Activated T-cell treated with anti-CD3 and anti-CD28 coated beads, Interleukin-2, amount 50 U/mL, for 1 hour (primary cell): Measurements from ENCODE around the gene RNU6-7.

Source experiments
- DNase-seq: peaks from one replicate; pipeline ENCODE4 v3.0.0-alpha.2; 2020

RNU6-7 gene

DNA sequence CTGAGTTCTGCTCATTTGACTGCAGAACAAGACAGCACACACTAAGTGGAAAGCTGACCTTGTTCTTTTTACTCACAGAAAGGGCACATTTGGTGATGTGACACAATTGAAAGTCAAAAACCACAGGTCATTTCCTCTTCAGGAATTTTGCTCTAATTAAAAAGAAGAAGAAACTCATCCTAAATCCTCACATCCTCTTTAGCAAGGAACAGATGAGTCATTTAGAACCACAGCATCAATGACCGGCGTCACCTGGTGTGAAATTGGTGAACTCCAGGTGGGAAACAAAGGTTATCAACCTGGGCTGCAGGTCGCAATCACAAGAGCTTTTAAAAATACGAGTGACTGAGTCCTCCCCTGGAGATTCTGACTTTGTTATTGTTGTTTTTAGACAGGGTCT lies 4.1 kb downstream of the RNU6-7 start:
- no peak for DNase-seq

DNA sequence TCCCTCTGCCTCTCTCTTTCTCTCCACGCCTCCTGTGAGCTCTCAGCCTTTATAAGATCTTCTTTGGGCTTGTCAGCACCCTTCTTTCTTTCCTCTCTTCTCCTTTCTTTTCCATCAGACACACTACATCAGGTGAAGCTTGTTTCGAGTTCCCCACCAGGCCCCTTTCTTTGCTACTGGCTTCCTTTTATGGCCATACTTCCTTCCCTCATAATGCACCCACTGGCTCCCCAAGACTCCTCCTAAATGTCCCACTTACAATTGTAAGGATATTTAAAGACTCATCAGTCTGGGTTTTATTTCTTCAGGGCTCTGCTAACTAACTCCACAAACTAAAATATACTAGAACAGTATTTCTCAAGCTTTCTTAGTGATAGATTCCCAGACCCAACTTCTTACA lies 4.7 kb downstream of the RNU6-7 start:
- DNase-seq, result no peak

DNA sequence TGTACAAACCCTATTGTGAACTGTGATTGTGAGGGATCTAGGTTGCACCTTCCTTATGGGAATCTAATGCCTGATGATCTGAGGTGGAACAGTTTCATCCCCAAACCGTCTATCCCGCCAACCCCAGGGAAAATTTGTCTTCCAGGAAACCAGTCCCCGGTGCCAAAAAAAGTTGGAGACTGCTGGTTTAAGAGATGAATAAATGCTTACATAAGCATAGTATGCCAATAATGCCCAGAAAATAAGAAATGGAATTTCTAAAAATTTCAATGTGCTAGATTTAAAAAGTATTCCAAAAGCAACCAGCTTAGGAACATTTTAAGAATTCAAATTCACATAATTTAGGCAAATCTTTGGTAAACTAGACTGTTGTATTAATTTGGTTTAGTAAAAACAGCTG lies 6.6 kb downstream of the RNU6-7 start:
- DNase-seq, result no peak

DNA sequence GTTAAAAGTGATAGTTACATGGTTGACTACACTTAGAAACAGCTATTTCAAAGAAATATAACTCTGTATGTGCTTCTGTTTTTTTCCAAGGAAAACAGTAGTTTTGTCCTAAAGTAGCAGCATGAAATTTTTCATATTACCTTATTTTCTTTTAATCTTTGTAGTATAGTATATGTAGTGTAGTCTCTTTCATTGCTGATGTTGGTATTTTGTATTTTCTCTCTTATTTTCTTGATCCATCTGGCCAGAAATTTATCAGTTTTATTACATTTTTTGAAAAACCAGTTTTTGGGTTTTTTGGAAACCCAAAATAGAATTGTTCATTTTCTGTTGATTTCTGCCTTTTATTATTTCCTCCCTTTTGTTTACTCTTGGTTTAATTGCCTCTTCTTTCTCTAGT lies 7.6 kb downstream of the RNU6-7 start:
- no peak for DNase-seq

DNA sequence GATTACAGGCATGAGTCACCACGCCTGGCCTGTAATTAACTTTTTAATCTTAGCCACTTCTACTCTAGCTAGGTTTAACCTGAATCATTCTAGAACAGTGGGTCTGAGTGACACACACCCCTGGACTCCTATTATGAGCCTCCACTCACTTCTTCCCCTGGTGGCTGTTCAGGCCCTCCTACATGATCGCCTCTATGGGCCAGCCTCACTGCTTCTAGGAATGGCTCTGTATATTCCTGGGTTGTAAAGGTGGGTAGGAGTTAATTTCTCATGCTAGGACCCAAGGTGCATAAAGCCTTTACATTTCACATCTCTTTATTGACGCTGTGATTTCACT lies 9.2 kb downstream of the RNU6-7 start:
- DNase-seq, result no peak

DNA sequence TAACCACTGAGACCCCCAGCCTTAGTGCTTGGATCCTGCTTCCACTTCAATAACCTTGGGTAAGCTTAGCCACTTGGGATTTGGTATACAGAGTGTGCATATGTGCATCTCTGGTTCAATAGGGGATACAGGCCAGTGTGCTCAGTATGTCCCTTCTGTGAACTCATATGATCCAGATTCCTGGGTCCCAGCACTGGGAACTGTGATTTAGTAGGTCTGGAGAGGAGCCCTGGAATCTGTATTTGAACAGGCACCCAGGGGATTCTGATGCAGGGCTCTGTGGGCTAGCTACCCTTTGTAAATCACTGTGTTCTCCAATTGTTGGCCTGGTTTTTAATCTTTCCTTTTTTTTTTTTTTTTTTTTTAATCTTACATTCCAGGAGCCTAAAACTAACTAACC lies 11.0 kb downstream of the RNU6-7 start:
- no peak for DNase-seq

DNA sequence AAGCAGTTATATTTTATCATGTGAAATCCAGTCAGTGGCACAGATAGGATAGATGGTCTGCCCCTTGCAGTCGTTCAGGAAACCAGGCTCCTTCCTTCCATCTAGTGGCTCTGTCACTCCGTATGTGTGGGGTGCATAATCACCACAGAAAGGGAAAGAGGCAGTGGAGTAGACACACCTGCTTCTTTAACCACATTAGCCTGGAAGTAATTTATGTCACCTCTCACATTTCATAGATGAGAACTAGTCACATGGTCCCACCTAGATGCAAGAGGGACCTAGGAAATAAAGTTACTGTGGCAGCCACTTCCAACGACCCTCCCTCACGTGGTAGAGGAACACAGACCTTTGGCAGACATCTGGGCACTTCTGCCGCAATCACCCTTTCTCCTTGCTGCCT lies 15.5 kb downstream of the RNU6-7 start:
- no peak for DNase-seq

DNA sequence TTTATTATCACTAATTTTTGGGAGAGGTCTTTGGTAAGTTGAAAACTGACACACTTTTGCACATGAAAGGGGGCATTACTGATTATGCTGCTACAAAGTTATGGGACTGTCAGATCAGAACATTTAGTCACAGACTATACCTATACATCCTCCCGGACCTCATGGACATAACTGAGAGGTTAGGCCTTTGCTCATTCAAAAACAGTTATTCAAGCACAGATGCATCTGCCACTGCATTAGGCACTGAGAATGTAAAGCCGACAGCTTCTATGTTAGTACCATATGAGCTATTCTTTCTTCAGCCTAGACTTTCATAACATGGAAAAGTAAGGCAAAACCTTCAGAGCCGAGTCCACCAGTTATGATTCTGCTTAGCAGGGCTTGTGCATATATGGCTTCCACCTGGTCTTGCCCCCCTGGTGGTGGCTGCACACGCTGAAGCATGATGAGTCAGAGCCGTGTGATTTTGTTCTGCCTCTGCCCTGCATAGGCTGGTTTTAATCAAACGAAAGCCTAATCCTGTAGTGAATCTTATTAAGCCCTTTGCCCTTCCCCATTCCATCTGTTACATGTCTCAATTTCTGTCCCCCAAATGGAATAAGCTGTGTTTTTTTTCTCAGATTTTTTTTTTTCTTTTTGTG lies 23.0 kb downstream of the RNU6-7 start:
- DNase-seq, result peak; percentile 20

DNA sequence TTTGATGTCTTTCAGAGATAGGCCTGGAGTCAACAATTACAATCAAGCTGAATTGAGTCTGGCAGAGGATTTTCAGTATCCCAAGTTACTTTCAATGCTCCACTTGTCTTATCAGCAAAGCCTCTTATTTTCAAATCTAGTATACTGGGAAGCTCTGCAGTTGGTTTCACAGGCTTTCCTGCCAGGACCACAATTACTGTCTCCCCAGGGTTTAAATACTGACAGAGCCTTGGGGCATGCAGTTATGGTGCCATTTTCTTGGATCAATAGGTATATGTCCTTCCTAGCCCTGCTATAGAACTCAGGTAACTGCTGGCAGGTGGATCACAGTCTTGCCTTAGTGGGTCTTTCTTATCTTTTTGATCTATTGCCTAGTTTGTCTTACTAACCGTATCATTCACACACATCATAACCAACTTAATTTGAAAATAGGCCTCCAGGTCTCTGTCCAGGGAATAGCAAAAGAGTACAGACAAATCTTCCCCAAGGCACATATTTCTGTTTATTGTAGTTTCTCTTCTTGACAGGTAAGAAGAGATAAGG lies 23.6 kb downstream of the RNU6-7 start:
- DNase-seq, result no peak

DNA sequence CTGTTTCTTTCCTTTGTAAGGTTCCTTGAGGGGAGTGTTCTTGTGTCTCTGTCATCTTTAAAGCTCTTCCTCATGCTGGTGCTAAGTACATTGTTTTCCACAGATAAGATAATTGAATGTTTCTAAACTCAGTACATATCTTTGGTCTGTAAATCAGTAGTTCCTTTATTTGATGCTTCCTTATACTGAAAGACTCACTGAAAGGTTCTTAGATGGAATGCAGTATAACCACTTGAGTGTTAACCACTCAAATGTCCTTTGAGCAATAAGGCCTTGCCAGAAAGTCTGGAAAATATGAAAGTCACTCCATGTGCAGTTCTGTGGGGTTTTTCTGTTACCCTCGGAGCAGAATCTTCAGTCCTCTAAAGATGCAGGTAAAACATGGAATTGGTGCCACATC lies 24.2 kb downstream of the RNU6-7 start:
- DNase-seq, result no peak

DNA sequence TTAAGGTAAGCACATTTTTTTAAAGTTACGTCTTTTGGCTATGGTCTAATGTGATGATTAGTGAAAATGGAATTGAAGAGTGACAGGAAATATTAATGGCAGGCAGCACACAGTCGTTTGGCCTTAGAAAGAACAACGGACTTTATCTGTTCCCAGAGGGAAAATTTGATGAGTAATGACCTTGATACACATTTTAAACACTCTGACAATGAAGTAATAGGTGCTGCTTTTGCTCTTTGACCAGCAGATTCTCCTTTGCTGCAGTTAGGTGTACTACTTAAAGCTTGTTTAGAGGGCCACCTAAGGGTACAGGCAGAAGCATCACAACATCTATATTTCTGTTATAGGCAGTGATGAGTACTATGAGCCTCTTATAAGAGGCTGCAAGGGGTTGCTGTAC lies 28.3 kb downstream of the RNU6-7 start:
- no peak for DNase-seq

DNA sequence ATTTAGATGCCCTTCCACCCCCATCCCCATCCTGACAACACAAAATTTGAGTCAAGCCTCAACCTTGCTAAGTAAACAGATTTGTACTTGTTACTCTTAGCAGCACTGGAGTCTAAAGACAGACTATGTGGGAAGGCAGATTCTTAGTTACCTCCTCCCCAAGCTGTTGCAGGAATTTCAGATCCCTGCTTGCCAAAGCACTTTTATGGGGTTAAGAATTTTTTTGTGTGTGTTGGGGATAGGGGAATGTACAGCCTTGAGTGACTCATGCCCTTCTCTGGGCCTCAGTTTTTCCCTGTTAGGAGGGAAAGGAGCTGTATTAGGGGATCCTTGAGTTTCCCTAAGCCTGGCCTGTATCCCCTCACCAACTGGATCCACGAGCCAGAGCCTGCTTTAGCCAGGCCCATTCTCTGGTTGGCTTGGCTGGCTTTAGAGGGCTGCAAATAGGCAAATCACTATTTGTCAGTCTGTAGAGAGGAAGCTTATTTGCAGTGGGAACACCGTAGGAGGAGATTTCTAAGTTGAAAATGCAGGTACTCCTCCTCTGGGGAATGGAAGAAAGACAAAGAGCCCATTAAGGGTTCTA lies 28.9 kb downstream of the RNU6-7 start:
- no peak for DNase-seq

DNA sequence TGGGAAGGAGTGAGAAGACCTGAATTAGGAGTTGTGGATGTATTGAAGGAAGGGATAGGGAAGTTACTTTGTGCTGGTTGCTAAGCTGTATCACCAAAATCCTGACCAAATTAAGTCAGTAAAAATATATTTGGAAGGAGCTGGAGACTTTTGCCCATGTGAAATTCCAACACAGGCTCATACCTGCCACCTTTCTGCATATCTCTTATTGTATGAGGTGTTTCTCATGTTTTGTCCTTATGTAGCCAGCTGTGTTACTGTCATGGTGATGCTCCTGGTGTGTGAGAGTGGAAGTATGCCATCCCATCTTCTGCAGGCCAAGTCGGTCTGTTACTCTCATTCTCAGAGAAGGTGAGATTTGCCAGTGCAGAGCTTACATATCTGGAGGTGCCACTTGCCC lies 30.6 kb downstream of the RNU6-7 start:
- DNase-seq, result no peak

DNA sequence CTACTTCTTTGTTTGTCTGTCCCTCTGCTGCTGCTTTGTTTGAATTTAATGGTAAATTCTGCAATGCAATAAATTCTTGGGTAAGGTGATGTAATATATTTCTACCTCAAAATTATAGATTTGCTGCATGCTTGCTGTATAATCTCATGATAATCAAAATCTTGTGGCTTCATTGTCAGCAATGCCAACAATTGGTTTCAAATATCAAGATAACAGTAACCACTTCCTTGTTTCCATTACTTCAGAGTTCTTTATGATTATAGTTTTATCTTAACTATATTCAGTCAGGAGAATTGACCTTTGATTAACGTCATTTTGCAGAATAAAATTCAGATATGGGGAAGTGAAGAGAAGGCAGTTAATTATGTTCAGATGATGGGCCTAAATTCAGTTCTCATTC lies 31.4 kb downstream of the RNU6-7 start:
- DNase-seq, result no peak

DNA sequence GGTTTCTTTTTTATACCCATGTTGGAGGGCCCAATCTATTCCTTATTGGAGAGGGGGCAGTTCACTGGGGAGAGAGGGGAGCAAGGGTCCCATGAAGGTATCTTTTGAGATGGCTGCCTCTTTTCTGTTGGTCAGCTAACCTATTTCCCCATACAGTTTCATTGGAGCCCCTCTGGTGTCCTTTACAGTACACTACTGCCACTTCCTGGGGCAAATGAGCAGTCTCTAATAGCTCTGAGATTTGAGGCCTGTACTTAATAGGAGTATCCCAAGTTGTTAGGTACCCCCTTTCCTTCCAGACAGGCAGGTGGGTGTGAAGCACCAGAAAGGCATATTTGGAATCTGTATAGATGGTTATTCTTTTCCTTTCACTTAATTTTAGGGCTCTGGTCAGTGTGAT lies 42.6 kb downstream of the RNU6-7 start:
- no peak for DNase-seq

DNA sequence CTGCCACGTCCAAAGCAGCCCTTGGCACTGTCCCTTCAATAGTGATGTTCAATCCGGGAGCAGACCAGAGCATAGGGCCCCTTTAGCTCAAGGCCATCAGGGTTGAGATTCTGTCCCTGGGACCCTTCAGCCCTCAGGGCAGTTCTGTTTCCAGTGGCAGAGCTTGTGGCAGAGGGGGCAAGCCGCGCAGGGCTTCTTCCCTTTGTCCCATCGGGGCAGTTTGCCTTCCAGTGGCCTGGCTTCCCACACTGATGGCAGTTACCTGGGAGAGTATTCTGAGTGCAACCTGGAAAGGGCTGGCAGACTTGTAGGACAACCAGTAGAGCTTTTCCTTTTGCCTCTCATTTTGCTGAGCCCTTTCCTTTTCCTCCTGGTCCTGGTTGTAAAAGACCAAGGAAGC lies 44.9 kb downstream of the RNU6-7 start:
- no peak for DNase-seq

DNA sequence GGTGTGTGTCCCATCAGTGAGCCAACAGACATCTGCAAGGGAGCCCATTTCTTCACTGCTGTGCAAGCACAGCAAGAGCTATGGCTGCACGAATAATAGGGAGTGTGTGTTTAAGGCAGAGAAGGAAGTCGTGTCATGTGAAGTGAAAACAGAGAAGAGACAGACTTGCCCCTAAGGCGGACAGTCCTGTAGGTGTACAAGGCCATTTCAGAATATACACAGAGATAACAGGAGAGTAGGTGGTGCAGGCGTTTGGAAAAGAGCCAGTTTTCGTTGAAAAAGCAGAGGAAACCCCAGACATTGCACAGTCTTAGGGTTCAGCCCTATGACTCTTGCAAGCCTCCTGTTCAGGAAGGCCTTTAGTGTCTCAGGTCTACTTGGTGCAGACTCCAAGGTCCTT lies 47.5 kb downstream of the RNU6-7 start:
- no peak for DNase-seq

DNA sequence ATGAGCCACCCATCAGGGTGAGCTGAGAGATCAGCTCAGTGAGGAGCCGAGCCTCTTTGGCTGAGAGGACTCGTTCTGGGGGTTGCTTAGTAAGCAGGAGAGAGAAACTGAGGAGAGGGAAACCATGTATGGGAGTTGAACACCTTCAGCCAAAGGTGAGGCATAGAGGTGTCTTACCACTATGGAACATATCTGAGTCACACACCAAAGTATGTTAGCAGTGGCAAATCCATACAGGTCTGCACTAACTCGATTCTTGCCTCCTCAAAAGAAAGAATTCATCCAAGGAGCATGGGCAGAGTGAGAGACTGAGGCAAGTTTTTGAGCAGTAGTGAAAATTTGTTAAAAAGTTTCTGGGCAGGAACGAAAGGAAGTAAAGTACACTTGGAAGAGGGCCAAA lies 47.9 kb downstream of the RNU6-7 start:
- no peak for DNase-seq

DNA sequence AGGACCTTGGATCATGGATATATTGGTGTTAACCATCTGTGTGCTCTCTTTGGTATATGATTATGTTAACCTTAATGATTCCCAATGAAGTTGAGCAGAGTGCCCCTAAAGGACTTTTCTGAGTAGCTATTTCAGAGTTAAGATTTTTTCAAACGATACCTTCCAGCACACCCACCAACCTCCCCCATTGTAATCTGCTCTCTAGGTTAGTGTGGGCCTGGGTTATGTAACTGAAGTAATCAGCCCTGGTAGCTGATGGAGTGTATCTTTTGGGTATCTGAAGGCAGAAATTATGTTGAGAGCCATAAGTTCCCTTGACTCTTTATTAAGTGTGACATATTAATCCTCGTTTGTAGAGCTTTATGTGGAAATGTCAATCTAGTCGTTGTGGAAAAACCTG lies 48.8 kb downstream of the RNU6-7 start:
- DNase-seq, result no peak

DNA sequence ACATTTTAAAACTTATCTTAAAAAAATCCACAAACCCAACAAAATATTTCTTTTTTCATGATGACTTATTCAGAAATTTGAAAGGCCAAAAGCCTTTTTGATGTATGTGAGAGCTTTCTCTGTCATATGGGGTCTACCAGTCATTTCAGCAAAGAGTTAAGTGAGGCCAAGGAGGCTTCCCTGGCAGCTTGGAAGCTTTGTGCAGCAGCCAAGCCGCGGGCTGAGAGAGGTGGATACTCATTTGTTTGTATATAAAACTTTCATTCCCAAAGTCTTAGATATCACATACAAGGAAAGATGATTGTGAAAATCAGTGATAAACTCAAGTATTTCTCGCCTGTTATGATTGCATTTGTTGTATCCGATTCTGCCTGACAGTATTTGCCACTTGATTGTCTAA lies 49.7 kb downstream of the RNU6-7 start:
- DNase-seq, result no peak
